ENCODE data around the gene LRRC4C. TPM values are rescaled to one million over a fixed set of nuclear protein-coding genes. Genes with fewer than 3 reads are reported as not detected.

Gene LRRC4C
- total RNA-seq, 1 donor from 2014 or later, result 14.0 TPM

- Mint-ChIP-seq H3K36me3 (no peaks in the 10 kb centered on the region), H3K27me3 (peaks cover 3% of the 10 kb centered on the region), H3K9me3 (no peaks in the 10 kb centered on the region), H3K27ac (no peak overlapping the region), H3K4me1 (ENCODE audit: unreplicated experiment) (peaks cover 3% of the 10 kb centered on the region), H3K4me3 (no peak overlapping the region)
- DNase-seq (ENCODE audit: extremely low spot score, unreplicated experiment), result no peak
- TF ChIP-seq, protein P1, sequence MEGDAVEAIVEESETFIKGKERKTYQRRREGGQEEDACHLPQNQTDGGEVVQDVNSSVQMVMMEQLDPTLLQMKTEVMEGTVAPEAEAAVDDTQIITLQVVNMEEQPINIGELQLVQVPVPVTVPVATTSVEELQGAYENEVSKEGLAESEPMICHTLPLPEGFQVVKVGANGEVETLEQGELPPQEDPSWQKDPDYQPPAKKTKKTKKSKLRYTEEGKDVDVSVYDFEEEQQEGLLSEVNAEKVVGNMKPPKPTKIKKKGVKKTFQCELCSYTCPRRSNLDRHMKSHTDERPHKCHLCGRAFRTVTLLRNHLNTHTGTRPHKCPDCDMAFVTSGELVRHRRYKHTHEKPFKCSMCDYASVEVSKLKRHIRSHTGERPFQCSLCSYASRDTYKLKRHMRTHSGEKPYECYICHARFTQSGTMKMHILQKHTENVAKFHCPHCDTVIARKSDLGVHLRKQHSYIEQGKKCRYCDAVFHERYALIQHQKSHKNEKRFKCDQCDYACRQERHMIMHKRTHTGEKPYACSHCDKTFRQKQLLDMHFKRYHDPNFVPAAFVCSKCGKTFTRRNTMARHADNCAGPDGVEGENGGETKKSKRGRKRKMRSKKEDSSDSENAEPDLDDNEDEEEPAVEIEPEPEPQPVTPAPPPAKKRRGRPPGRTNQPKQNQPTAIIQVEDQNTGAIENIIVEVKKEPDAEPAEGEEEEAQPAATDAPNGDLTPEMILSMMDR (conservative IDR thresholded peaks at IDR 0.05), result no peak
Observed at GRCh38 chr11:40337118-40337517, 1122.3 kb downstream of the LRRC4C start.

- Mint-ChIP-seq H3K4me1 (ENCODE audit: unreplicated experiment) (no peaks in the 10 kb centered on the region), H3K27ac (no peak overlapping the region), H3K9me3 (no peaks in the 10 kb centered on the region), H3K4me3 (no peak overlapping the region), H3K36me3 (no peaks in the 10 kb centered on the region), H3K27me3 (no peaks in the 10 kb centered on the region)
- no peak for DNase-seq (ENCODE audit: extremely low spot score, unreplicated experiment)
- TF ChIP-seq, protein P1 (conservative IDR thresholded peaks at IDR 0.05), result no peak
Observed at GRCh38 chr11:40328890-40329614, 1130.4 kb downstream of the LRRC4C start.

GRCh38 chr11:40323241-40323640 is 1136.2 kb downstream of the LRRC4C start:
- Mint-ChIP-seq H3K27me3 (no peaks in the 10 kb centered on the region), H3K4me1 (ENCODE audit: unreplicated experiment) (no peaks in the 10 kb centered on the region), H3K4me3 (no peak overlapping the region), H3K9me3 (no peaks in the 10 kb centered on the region), H3K36me3 (no peaks in the 10 kb centered on the region), H3K27ac (no peak overlapping the region)
- TF ChIP-seq, protein P1 (conservative IDR thresholded peaks at IDR 0.05), result no peak
- no peak for DNase-seq (ENCODE audit: extremely low spot score, unreplicated experiment)

GRCh38 chr11:40321537-40321936 is 1137.9 kb downstream of the LRRC4C start:
- no peaks in the 10 kb centered on the region for H3K36me3 Mint-ChIP-seq
- H3K4me3 Mint-ChIP-seq, result no peak overlapping the region
- no peaks in the 10 kb centered on the region for H3K9me3 Mint-ChIP-seq
- TF ChIP-seq, protein P1 (conservative IDR thresholded peaks at IDR 0.05), result no peak
- DNase-seq (ENCODE audit: extremely low spot score, unreplicated experiment), result no peak
- H3K4me1 Mint-ChIP-seq (ENCODE audit: unreplicated experiment), result no peaks in the 10 kb centered on the region
- no peaks in the 10 kb centered on the region for H3K27me3 Mint-ChIP-seq
- H3K27ac Mint-ChIP-seq, result no peak overlapping the region

GRCh38 chr11:40316171-40316570 is 1143.3 kb downstream of the LRRC4C start:
- no peaks in the 10 kb centered on the region for H3K9me3 Mint-ChIP-seq
- no peaks in the 10 kb centered on the region for H3K4me1 Mint-ChIP-seq (ENCODE audit: unreplicated experiment)
- TF ChIP-seq, protein P1 (conservative IDR thresholded peaks at IDR 0.05), result no peak
- H3K27ac Mint-ChIP-seq, result no peak overlapping the region
- H3K27me3 Mint-ChIP-seq, result no peaks in the 10 kb centered on the region
- no peak overlapping the region for H3K4me3 Mint-ChIP-seq
- H3K36me3 Mint-ChIP-seq, result no peaks in the 10 kb centered on the region
- no peak for DNase-seq (ENCODE audit: extremely low spot score, unreplicated experiment)
